Measurements from ENCODE around the gene PLEK.
"Not testable (repeated sequence)": the region's sequence is repeated elsewhere in the genome, so short reads cannot be mapped to it uniquely, and the experiment has no call there.

PLEK gene

DNA sequence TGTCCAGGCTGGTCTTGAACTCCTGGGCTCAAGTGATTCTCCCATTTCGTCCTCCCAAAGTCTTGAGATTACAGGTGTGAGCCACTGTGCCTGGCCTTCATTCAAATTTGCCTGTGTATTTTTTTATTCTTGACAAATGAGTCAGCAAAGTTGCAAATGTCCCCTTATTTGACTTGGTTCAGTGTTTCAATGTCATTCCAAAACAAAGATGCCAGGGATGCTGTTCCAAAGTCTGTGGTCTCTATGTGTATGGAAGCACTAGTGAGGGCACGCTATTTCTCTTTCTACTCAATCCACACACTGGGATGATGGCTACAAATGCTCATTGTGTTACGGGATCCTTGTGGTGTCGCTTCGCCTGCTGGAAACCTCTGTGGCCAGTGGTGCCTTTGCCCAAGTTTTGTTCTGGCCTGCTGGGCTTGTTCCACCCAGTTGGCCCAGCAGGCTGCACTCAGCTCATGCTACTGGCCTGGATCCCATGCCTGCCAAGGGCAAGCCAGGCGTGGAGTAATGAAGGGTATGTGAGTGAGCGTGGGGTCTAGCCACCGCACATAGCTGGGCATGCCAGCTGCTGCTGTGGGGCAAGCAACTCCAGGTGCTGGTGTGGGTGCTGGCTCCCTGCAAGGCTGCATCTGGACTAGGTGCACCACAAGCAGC, 66.4 kb downstream of the PLEK start:
- H3K9ac ChIP-seq (ENCODE audit: low read depth, low read length): no peak overlapping the region
- no peak overlapping the region for H3K4me3 ChIP-seq (ENCODE audit: low read depth, low read length)
- no peaks in the 10 kb centered on the region for H3K27me3 ChIP-seq (ENCODE audit: control insufficient read depth, insufficient read depth, low read length)
- no peaks in the 10 kb centered on the region for H3K36me3 ChIP-seq (ENCODE audit: control insufficient read depth, insufficient read depth, low read length)
- H3K27ac ChIP-seq (ENCODE audit: low read depth, low read length): no peak overlapping the region
- no peaks in the 10 kb centered on the region for H3K4me1 ChIP-seq (ENCODE audit: control insufficient read depth, insufficient read depth, low read length)
- H3K9me3 ChIP-seq (ENCODE audit: control insufficient read depth, insufficient read depth, low read length): no peaks in the 10 kb centered on the region

GRCh38 chr2:68432696-68433658, 67.9 kb downstream of the PLEK start:
- H3K27me3 ChIP-seq (ENCODE audit: control insufficient read depth, insufficient read depth, low read length): no peaks in the 10 kb centered on the region
- no peak overlapping the region for H3K4me3 ChIP-seq (ENCODE audit: low read depth, low read length)
- no peaks in the 10 kb centered on the region for H3K36me3 ChIP-seq (ENCODE audit: control insufficient read depth, insufficient read depth, low read length)
- H3K9me3 ChIP-seq (ENCODE audit: control insufficient read depth, insufficient read depth, low read length): no peaks in the 10 kb centered on the region
- H3K9ac ChIP-seq (ENCODE audit: low read depth, low read length): no peak overlapping the region
- no peak overlapping the region for H3K27ac ChIP-seq (ENCODE audit: low read depth, low read length)
- H3K4me1 ChIP-seq (ENCODE audit: control insufficient read depth, insufficient read depth, low read length): no peaks in the 10 kb centered on the region

DNA sequence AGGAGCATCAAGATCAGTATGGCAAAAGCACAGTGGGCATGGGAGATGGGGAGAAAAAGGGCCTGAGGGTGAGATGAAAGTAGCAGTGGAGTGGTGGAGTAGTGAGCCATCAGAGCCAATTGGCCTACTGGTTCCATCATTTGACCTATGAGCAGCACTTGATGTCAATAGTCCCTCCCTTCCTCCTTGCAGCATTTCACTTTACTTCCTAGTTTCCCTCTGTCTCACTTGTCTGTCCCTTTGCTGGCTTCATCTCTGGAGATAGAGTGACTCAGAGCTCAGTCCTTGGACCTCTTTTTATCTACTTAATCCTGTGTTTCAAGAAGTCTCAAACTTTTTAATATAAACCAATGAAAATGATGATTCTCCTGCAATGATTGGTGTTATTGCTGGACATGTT, 69.9 kb downstream of the PLEK start:
- Histone ChIP-seq H3K4me1 (ENCODE audit: control insufficient read depth, insufficient read depth, low read length) (no peaks in the 10 kb centered on the region), H3K27ac (ENCODE audit: low read depth, low read length) (no peak overlapping the region)

DNA sequence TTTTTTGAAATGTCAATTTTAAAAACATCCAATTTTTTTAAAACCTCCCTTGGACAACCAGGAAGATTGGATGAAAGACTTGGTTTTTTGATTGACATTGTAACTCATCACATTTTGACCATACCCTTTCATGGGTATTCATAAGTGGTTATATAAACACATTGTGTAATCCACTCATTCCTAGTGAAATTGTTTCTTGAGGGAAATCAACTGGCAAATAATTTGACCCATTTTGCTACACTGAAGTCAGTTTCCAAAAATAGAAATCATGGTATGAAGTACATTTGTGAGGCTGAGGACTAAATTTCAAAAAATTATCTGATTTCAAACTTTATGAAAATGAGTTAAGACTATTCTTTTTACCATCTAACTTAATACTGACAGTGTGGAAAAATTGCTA, 70.5 kb downstream of the PLEK start:
- H3K4me1 ChIP-seq (ENCODE audit: control insufficient read depth, insufficient read depth, low read length): no peaks in the 10 kb centered on the region
- H3K27me3 ChIP-seq (ENCODE audit: control insufficient read depth, insufficient read depth, low read length): no peaks in the 10 kb centered on the region
- no peaks in the 10 kb centered on the region for H3K36me3 ChIP-seq (ENCODE audit: control insufficient read depth, insufficient read depth, low read length)
- no peak overlapping the region for H3K27ac ChIP-seq (ENCODE audit: low read depth, low read length)
- no peak overlapping the region for H3K9ac ChIP-seq (ENCODE audit: low read depth, low read length)
- H3K9me3 ChIP-seq (ENCODE audit: control insufficient read depth, insufficient read depth, low read length): no peaks in the 10 kb centered on the region
- no peak overlapping the region for H3K4me3 ChIP-seq (ENCODE audit: low read depth, low read length)

More for the DNA sequence above, 69.9 kb downstream of the PLEK start:
- no peaks in the 10 kb centered on the region for H3K9me3 ChIP-seq (ENCODE audit: control insufficient read depth, insufficient read depth, low read length)
- no peak overlapping the region for H3K9ac ChIP-seq (ENCODE audit: low read depth, low read length)
- no peaks in the 10 kb centered on the region for H3K36me3 ChIP-seq (ENCODE audit: control insufficient read depth, insufficient read depth, low read length)
- no peaks in the 10 kb centered on the region for H3K27me3 ChIP-seq (ENCODE audit: control insufficient read depth, insufficient read depth, low read length)
- H3K4me3 ChIP-seq (ENCODE audit: low read depth, low read length): no peak overlapping the region

GRCh38 chr2:68436270-68436669, 71.2 kb downstream of the PLEK start:
- Histone ChIP-seq H3K4me3 (ENCODE audit: low read depth, low read length) (no peak overlapping the region), H3K27me3 (ENCODE audit: control insufficient read depth, insufficient read depth, low read length) (no peaks in the 10 kb centered on the region), H3K27ac (ENCODE audit: low read depth, low read length) (no peak overlapping the region), H3K9ac (ENCODE audit: low read depth, low read length) (no peak overlapping the region), H3K36me3 (ENCODE audit: control insufficient read depth, insufficient read depth, low read length) (no peaks in the 10 kb centered on the region), H3K4me1 (ENCODE audit: control insufficient read depth, insufficient read depth, low read length) (no peaks in the 10 kb centered on the region), H3K9me3 (ENCODE audit: control insufficient read depth, insufficient read depth, low read length) (no peaks in the 10 kb centered on the region)

- no peaks in the 10 kb centered on the region for H3K27me3 ChIP-seq (ENCODE audit: control insufficient read depth, insufficient read depth, low read length)
- no peaks in the 10 kb centered on the region for H3K36me3 ChIP-seq (ENCODE audit: control insufficient read depth, insufficient read depth, low read length)
- no peak overlapping the region for H3K9ac ChIP-seq (ENCODE audit: low read depth, low read length)
- H3K4me3 ChIP-seq (ENCODE audit: low read depth, low read length): no peak overlapping the region
- H3K9me3 ChIP-seq (ENCODE audit: control insufficient read depth, insufficient read depth, low read length): no peaks in the 10 kb centered on the region
- no peak overlapping the region for H3K27ac ChIP-seq (ENCODE audit: low read depth, low read length)
- H3K4me1 ChIP-seq (ENCODE audit: control insufficient read depth, insufficient read depth, low read length): no peaks in the 10 kb centered on the region
These were observed 73.6 kb downstream of the PLEK start for GRCh38 chr2:68438455-68439303.

- H3K36me3 ChIP-seq (ENCODE audit: control insufficient read depth, insufficient read depth, low read length): no peaks in the 10 kb centered on the region
- H3K4me3 ChIP-seq (ENCODE audit: low read depth, low read length): no peak overlapping the region
- H3K9ac ChIP-seq (ENCODE audit: low read depth, low read length): no peak overlapping the region
- H3K4me1 ChIP-seq (ENCODE audit: control insufficient read depth, insufficient read depth, low read length): no peaks in the 10 kb centered on the region
- no peak overlapping the region for H3K27ac ChIP-seq (ENCODE audit: low read depth, low read length)
- H3K9me3 ChIP-seq (ENCODE audit: control insufficient read depth, insufficient read depth, low read length): no peaks in the 10 kb centered on the region
- no peaks in the 10 kb centered on the region for H3K27me3 ChIP-seq (ENCODE audit: control insufficient read depth, insufficient read depth, low read length)
These were observed 76.3 kb downstream of the PLEK start for GRCh38 chr2:68441179-68441993.

GRCh38 chr2:68441994-68442322, 76.9 kb downstream of the PLEK start:
- H3K4me3 ChIP-seq (ENCODE audit: low read depth, low read length): no peak overlapping the region

DNA sequence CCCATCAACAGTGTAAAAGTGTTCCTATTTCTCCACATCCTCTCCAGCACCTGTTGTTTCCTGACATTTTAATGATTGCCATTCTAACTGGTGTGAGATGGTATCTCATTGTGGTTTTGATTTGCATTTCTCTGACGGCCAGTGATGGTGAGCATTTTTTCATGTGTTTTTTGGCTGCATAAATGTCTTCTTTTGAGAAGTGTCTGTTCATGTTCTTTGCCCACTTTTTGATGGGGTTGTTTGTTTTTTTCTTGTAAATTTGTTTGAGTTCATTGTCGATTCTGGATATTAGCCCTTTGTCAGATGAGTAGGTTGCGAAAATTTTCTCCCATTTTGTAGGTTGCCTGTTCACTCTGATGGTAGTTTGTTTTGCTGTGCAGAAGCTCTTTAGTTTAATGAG, 81.3 kb downstream of the PLEK start:
- not testable (repeated sequence) for H3K4me1 ChIP-seq (ENCODE audit: control insufficient read depth, insufficient read depth, low read length); H3K9me3 ChIP-seq (ENCODE audit: control insufficient read depth, insufficient read depth, low read length); H3K27me3 ChIP-seq (ENCODE audit: control insufficient read depth, insufficient read depth, low read length); H3K4me3 ChIP-seq (ENCODE audit: low read depth, low read length); H3K27ac ChIP-seq (ENCODE audit: low read depth, low read length); H3K36me3 ChIP-seq (ENCODE audit: control insufficient read depth, insufficient read depth, low read length); H3K9ac ChIP-seq (ENCODE audit: low read depth, low read length)

More at GRCh38 chr2:68441994-68442322, 76.9 kb downstream of the PLEK start:
- H3K27ac ChIP-seq (ENCODE audit: low read depth, low read length): no peak overlapping the region
- H3K9ac ChIP-seq (ENCODE audit: low read depth, low read length): no peak overlapping the region
- no peaks in the 10 kb centered on the region for H3K36me3 ChIP-seq (ENCODE audit: control insufficient read depth, insufficient read depth, low read length)
- H3K27me3 ChIP-seq (ENCODE audit: control insufficient read depth, insufficient read depth, low read length): no peaks in the 10 kb centered on the region
- no peaks in the 10 kb centered on the region for H3K4me1 ChIP-seq (ENCODE audit: control insufficient read depth, insufficient read depth, low read length)
- H3K9me3 ChIP-seq (ENCODE audit: control insufficient read depth, insufficient read depth, low read length): no peaks in the 10 kb centered on the region

Measured in HUES48 (cell line).